GM19351 (cell line): ENCODE data around the gene PRDM16.

Experiments used
- ATAC-seq: cut with Tn5 transposase; IDR thresholded peaks from one replicate; pipeline ENCODE4 v1.9.1; 2021; ENCODE audit warnings: mild to moderate bottlenecking, moderate library complexity; ENCODE audit not compliant: unreplicated experiment

The PRDM16 gene

DNA sequence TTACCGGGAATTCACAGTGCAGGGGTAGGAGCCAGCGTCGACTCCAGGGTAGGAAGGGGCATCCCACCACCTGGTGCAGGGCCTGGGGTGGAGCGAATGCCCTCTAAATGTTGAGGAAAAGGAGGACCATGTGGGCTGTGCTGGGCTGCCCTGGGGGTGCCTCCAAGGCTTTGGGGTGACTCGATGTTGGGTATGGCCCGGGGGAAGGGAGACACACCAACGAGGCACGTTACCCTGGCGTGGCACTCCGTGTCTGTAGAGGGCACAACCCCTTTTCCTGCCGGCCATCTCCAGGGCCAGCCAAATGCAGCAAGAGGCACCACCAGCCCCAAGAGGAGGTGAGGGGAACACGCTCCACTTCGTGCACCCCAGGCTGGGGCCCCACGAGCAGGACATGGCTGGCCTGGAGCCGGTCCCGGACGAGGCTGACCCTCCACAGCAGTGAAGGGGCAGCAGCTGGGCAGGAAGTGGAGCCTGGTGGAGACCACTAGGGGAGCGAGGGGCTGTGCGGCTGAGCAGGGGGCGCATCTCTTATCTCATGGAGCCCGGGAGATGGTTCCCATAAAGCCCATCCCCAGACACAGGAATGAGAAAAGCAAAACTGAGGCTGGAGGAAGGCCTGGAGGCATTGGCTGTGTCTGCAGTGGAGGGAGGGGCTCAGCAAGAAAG, 36.5 kb upstream of the PRDM16 start:
- no peak for ATAC-seq

DNA sequence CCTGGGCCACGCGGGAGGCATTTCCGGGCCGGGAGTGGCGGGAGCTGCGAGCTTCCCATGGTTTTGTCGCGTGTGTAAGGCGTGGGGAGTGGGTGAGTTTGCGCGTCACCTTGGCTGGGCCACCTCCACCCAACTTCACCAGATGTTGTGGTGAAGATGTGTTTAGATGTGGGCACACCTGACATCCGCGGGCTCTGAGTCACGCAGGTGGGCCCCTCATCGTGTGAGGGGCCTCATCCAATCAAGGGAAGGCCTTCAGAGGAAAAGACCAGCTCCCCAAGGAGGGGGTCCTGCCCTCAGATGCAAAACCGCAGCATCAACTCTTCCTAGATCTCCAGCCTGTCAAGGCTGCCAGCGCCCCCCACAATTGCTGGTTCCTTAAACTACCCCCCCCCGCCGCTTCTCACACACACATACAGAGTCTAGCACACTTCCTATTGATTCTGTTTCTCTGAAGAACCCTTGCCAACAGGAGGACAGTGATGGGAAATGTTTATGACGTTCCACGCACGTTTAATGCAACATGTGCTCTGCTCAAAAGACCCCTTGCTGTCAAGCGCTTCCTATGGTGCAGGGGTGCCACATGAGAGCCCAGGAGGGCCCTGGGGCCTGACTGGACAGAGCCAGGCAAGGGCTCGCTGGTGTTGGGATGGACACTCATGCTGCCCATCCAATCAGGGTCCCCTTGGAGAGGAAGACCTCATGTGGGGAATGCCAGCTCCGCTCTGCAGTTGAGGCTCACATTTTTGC, 35.8 kb upstream of the PRDM16 start:
- no peak for ATAC-seq

DNA sequence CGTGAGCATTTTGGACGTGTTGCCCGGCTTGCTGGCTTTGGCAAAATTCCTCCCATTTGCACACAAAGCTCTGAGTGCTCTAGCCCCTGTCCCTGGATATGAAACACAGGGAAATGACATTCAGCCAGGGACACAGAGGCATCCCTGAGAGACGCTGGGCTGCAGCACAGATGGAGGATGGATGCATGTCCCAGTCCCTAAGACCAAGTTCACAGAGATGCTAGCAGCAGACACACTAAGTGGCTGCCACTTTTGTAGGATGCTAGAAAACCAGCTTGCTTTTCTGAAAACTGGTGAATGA, 35.3 kb upstream of the PRDM16 start:
- no peak for ATAC-seq

DNA sequence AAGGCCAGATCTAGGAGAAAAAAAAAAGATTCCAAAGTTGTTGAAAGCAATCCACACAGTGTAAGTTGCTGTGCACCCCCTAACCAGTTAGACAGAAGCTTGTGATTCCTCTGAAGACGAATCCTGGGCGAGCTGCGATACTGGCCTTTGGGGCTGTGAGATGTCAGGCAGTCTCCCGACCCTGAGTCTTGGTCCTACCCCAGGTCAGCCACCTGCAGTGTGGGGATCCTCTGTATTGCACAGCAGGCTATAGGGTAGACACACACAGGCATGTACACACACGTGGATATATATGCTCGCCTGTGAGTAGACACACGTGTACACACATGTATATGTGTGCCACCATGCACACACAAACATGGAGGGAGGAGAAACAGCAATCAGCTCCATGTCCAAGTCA, 34.8 kb upstream of the PRDM16 start:
- no peak for ATAC-seq

DNA sequence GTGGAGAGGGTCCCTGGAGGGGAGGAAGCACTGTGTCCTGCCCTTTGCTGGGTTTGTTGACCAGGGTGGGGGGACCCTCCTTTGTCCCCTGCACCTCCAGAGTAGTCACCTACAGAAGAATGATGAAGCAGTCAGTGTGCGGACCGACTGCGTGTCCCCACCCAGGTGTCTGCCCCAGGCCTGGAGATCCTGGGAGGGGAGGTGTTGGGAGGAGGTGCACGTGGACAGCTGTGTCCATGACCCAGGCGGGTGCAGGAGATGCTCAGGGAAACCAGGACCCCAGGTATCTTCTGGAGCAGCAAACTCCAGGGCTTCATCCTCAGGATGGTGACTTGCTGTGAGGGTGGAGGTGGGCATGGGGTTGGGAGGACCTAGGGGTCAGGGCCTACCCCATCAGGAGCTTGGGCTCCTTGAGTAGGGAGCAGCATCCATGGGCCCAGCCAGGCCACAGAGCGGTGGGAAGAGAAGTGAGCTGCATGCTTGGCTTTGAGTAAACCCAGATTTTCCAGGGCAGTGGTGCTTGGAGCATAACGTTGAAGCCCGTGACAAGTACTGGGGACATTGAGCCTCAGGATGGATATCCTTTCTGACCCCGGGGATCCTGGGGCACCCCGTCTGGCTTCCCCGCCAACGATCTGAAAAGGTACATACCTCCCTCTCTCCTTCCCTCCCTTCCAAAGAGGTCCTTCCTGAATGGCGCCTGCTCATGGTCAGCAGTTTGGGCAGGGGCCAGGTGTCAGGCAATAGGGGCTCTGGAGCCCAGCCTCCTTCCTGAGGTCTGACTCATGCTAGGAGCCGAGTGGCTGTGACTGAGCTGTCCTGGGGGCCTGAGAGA, 34.1 kb upstream of the PRDM16 start:
- ATAC-seq, result no peak

DNA sequence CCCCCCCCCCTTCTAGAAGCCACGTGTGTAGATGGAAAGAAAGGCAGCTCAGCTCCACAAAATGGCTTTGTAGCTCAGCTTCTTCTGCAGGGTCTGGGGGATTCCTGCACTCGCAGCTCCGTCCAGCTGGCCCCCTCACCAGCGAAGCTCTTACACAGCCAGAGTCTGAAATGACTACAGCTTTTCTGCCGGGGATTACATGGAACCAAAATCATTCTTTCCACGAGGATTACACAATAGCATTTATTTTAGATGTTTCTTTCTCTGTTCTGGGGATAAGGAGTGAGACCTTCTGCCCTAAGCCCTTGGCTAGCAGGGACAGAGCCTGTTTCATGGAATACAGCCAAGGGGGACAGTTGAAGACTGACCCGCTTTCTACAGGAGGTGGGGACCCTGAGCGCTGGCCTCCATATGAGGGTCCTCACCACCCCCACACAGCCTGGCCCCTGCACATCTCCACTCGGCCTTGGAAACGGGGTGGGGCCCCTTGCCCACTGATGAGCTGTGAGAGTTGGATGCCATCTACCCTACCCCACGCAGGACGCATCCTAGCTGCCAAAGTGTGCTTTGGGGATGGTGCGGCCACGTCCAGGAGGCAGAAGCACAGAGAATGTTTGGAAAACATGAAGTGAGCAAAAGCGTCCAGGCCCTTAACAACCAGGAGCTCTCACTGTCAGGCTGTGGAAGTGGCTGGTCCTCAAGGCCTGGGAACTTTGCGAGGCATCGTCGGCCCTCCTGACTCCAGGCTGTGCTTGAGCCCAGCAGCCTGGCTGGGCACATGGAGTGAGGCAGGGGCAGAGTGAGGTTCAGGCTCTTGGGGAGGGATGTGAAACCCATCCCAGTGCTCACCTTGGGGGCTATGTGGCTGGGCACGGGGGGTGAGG, 33.2 kb upstream of the PRDM16 start:
- no peak for ATAC-seq

DNA sequence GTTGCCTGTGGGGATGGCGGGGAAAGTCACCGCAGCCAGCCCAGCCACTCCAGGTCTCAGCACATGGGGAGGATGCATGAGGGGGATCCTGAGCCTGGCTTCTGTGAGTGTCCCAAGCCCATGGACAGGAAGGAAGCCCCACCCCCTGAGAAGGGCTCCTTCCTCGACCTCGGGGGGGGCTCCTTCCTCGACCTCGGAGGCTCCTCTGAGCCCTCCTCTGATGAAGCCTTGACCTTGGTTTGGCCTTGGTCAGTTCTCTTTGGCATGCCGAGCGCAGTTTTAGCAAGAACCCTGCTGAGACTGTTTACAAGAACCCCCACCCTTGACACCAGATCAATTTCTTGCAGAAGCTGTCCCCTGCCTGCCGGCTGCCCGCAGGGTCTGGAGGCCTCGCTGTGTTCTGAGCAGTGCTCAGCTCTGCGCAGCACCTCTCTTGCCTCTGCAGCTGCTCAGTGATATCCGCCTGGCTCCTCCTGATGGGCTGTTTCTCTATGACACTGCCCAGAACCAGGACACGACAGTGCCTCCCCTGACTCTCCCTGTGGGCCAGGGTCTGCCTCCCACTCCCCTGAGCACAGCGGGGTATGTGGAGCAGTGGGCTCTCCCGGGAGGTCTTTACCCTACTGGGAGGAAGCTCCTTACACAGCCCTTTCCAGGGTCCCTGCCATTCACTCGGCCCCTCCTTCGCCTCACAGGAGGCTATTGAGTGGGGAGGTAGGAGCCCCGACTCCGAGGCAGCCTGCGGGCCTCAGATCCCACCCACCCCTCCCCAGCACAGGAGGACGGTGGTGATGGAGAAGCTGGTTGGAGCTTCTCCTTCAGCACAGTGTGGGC, 32.3 kb upstream of the PRDM16 start:
- no peak for ATAC-seq

DNA sequence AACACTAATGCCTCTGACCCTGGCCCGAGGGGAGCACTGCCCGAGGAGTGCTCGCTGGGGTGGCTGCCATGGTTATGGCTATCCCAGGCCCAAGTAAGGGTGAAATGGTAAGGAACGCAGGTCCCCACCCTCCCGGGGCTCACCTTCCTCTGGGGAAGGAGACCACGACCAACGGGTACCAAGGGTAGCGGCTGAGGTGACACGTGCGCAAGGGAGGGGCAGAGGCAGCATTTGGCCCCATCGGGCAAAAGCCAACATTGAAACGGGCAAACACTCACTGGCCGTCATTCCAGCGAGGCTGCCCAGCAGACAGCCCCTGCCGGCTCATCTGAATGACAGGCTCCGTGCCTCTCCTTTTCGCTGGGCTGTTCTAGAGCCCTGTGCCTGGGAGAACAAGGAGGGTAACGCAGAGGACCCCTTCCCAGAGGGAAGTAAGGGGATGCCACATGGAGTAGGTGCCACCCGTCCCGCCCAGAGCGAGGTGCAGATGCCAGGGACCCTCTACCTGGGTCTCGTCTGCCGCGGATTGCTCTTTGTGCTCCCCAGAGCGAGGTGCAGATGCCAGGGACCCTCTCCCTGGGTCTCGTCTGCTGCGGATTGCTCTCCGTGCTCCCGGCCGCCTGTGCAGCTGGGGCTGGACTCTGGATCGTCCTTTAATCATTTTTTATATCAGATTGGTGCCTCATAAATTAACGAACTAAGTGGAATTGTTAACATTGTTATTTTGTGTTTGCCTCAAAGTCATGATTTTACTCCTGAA, 31.5 kb upstream of the PRDM16 start:
- no peak for ATAC-seq

DNA sequence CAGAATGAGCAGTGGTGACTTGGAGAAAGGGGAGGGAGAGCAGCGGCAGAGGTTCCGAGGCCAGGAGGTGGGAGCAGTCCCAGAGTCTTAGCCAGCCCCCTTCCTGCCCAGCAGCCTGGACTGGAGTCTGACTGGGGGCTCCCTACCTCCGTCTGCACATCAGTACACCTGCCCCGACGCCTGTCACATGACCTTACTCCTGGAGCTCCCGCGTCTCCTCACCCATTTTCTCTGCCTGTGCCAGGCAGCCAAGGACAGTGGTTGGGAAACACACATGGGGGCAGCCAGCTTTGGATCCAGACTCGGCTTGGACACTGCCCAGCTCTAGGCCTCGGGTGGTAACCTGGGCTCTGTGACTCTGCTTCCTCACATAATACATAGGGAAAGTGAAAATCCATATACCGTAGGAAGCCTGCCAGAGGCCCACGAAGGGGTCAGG, 30.9 kb upstream of the PRDM16 start:
- no peak for ATAC-seq

DNA sequence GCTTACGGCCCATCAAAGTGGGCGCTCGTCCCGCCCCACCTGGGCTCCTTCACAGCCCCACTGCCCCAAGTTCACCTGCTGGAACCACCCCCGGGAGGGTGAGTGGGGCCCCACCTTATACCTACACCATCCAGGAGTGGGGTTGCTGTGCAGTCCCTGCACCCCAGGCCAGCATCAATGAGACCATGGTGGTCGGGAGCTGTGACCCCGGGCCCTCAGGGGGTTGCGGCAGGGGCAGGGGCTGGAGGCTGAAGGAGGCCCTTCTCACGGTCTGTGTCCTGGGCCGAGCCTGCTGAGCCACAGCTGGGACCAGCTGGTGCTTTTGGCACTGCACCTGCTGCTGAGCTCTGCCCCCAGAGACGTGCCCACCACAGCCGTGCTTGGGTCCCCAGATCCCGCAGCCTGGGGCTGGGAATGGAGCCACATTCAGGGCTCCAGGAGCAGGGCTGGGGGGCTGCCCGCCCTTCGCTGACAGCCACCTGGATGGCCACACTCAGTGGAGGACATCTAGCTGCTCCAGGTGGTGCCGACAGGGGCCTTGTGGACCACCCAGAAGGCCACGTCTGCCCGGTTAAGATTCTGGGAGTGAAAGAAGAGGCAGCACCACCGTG, 30.3 kb upstream of the PRDM16 start:
- no peak for ATAC-seq

DNA sequence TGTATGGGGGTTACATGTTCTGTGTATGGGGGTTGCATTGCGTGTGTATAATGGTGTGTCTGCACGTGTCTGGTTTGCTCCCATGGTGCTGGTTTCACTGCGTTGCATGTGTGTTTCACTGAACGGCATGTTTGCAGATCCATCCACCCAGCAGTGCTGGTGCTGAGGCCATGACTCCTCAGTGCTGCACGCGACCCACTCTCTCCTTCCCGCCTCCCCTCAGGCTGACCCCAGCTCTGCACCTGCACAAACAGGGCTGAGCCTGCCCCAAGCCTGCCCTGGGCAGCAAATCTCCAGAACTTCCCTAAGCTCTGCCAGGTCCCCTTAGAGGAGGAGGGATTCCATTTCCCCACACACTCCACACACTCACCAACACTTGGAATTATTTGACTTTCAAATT, 29.0 kb upstream of the PRDM16 start:
- no peak for ATAC-seq

DNA sequence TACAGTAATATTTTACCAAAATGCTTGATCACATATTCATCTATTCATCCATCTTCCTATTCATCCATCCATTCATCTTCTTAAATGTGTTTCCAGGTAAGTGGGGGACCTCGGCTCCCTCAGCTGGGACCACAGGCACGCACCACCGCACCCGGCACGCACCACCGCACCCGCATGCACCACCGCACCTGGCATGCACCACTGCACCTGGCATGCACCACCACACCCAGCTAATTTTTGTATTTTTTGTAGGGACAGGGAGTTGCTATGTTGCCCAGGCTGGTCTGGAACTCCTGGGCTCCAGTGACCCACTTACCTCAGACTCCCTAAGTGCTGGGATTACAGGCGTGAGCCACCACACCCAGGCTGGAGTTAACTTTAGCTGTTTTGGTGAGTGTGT, 26.5 kb upstream of the PRDM16 start:
- no peak for ATAC-seq

DNA sequence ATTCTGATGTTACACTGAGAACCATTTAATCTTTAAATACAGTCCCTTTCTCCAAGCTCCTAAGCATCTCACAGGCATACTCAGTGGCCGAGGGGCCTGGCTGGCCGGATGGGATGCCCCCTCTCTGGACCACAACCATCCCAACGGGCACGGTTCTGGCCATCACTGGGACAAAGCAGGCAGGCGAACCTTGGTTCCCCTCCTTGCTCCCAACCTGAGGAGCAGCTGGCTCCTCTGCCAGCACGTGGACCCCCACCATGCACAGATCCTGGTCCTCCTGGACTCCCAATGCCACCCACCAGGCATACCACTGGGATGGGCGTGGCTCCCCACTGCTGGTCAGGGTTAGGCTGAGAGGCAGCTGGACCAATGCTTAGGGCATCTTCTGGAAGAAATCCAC, 19.8 kb upstream of the PRDM16 start:
- ATAC-seq, result no peak

DNA sequence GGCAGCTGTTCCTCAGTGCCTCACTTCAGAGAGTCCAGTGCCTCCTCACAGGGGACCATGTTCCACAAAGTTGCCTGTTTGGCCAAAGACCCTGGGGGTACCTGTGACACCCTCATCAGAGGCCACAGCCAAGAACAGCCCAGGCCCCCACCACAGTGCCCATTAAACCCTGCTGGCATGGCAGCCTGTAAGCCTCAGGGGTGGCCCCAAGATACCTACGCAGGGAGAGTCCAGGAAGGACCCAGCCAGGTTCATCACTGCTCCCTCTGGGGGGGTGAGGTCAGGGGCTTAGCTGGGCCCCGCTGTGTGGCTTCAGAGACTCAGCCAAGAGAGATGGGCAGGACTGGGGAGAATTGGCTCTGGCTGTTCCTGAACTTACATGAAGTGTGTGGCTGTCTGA, 19.1 kb upstream of the PRDM16 start:
- no peak for ATAC-seq

DNA sequence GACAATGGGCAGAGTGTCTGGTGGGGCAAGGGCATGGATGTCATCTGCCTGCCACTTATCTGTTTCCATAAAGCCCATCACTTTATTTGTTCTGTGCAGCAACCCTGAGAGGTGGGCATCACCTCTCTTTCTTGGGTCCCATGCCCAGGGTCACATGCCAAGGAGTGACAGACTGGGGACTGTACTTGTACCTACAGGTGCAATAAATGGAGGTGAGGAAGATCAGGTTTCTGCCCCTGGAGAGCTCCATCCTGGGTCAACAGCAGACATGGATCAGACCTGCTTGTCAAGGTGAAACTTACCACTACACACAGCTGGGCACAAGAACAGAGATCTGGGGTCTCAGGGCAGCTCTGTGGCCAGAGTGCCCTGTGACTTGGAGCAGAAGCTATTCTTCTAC, 18.4 kb upstream of the PRDM16 start:
- no peak for ATAC-seq

DNA sequence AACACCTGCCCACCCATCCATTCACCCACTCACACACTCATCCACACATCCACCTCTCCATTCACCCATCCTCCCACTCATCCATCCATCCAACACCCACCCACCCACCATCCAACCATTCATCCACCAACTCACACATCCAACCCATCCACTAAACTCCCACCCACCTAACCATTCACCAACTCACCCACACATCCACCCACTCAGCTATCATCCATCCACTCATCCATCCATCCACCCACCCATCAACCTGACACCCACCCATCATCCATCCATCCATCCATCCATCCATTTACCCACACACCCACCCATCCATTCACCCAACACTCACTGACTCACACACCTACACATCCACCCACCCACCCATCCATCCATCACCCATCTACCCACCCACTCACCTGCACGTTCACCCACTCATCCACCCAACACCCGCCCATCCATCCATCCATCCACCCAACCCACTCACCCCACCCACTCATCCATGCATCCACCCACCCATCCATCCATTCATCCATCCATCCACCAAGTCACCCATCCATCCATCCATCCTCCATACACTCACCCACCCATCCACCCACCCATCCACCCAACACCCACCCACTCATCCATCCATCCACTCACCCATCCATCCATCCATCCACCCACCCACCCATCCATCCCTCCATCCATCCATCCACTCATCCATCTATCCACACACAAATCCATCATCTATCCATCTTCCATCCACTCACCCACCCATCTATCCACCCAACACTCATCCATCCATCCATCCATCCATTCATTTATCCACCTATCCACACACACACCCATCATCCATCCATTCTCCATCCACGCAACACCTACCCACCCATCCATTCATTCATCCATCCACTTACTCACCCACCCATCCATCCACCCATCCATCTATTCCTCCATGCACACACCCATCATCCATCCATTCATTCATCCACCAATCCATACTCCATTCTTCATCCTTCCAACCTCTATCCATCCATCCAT, 17.4 kb upstream of the PRDM16 start:
- ATAC-seq, result no peak

DNA sequence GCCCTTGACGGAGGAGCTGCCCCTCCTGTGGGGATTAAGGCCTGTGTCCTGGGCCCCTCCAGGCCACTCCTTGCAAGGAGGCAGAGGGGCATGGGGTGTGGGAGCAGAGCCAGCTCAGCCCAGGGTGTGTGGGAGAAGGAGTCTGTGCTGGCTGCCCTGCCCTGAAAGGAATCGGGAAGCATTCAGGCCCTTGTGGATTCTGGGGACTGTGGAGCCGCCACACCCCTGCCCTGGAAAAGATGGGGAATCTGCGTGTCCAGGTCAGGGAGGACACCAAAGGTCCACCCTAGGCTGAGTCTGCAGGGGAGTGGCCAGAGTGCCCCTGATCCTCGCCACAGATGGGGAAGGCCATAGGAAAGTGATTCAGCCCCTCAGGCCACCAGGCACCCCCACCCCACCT, 16.5 kb upstream of the PRDM16 start:
- no peak for ATAC-seq
